Measurements from ENCODE around the gene TIRAP.

DNA sequence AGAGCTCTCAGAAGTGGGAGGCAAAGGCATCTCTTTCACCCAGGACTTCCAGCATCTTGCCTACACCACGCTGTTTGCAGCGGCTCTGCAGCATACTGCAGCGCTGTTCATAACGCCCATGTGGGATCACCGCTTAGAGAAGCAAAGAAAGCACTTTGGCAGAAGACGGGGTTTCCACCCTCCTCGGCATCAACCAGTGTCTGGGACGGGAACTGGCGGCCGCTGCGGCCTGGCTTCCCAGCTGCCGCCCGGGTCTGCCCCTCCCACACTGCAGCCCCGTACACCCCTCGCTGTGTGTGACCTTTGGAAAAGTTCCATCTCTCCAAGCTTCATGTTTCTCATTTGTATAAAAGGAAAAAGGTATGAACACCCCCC lies 545 bp upstream of the TIRAP start:
- TF ChIP-seq, protein P1, sequence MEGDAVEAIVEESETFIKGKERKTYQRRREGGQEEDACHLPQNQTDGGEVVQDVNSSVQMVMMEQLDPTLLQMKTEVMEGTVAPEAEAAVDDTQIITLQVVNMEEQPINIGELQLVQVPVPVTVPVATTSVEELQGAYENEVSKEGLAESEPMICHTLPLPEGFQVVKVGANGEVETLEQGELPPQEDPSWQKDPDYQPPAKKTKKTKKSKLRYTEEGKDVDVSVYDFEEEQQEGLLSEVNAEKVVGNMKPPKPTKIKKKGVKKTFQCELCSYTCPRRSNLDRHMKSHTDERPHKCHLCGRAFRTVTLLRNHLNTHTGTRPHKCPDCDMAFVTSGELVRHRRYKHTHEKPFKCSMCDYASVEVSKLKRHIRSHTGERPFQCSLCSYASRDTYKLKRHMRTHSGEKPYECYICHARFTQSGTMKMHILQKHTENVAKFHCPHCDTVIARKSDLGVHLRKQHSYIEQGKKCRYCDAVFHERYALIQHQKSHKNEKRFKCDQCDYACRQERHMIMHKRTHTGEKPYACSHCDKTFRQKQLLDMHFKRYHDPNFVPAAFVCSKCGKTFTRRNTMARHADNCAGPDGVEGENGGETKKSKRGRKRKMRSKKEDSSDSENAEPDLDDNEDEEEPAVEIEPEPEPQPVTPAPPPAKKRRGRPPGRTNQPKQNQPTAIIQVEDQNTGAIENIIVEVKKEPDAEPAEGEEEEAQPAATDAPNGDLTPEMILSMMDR (IDR thresholded peaks at IDR 0.05): no peak
- TF ChIP-seq POLR2A (IDR thresholded peaks at IDR 0.05): no peak
- no peak for TF ChIP-seq POLR2AphosphoS5 (IDR thresholded peaks at IDR 0.05)
